ENCODE measurements around the gene PNLIP. TPM values are rescaled to one million over a fixed set of nuclear protein-coding genes. Genes with fewer than 3 reads are reported as not detected.

Gene PNLIP
- total RNA-seq, 1 donor from 2014 or later: 1.5 TPM

- DNase-seq (ENCODE audit: low spot score): no peak
Measured at GRCh38 chr10:116613471-116613870, 67.7 kb downstream of the PNLIP start.

GRCh38 chr10:116614796-116615195 is 69.1 kb downstream of the PNLIP start:
- peak; percentile 41 for DNase-seq (ENCODE audit: low spot score)

- no peak for DNase-seq (ENCODE audit: low spot score)
Measured at GRCh38 chr10:116615199-116615776, 69.6 kb downstream of the PNLIP start.

Other genes with a start within 250 kb of the PNLIP start
- not detected for gene CCDC172, start 221.5 kb upstream of the PNLIP start, total RNA-seq
- not detected for gene PNLIPRP3, start 118.1 kb upstream of the PNLIP start, total RNA-seq
- gene PNLIPRP1, start 45.0 kb downstream of the PNLIP start, total RNA-seq: 0.90 TPM
- 1.1 TPM for gene PNLIPRP2, start 75.0 kb downstream of the PNLIP start, total RNA-seq
- 86.9 TPM for gene HSPA12A, start 196.6 kb downstream of the PNLIP start, total RNA-seq